HEK293 (cell line): ENCODE results near the gene KCNIP4.

Experiments used
- CTCF ChIA-PET: fragments of 350-600 bp; formaldehyde crosslinking; extraction: SDS; loops from one replicate; lab custom pipeline; 2021; ENCODE audit warnings: antibody characterized with exemption; lab: Yijun Ruan, JAX
- POLR2A ChIA-PET: fragments of 300-600 bp; formaldehyde crosslinking; extraction: SDS; loops from one replicate; lab custom pipeline; 2020; ENCODE audit warnings: antibody characterized with exemption, inconsistent platforms; lab: Yijun Ruan, JAX
- H3K27ac ChIP-seq: fragments of 200-500 bp; sonication (Bioruptor generic); 2 replicates; pipeline ENCODE4 v1.5.1; 2014; ENCODE audit warnings: low read depth, low read length, control low read depth, inconsistent platforms; ENCODE audit errors: extremely low read depth
- H3K36me3 ChIP-seq, 2 experiments: fragments of 200-500 bp in 1 of 2; sonication (Bioruptor generic) in 1 of 2; 1 replicate in 1 of 2; 2 replicates in 1 of 2; pipeline ENCODE4 v1.5.1; 2014 to 2017; ENCODE audit warnings: inconsistent platforms in 2 of 2, low read length in 2 of 2; ENCODE audit not compliant: control insufficient read depth in 2 of 2, insufficient read depth in 1 of 2
- H3K4me1 ChIP-seq: fragments of 200-500 bp; sonication (Bioruptor generic); 2 replicates; pipeline ENCODE4 v1.5.1; 2014; ENCODE audit warnings: mild to moderate bottlenecking, low read length, inconsistent platforms; ENCODE audit not compliant: control insufficient read depth, insufficient read depth
- H3K4me3 ChIP-seq: 2 replicates; pipeline ENCODE4 v1.5.1; 2011; ENCODE audit warnings: low read depth, mild to moderate bottlenecking, control low read depth, low read length, moderate library complexity
- H3K9me3 ChIP-seq: fragments of 200-500 bp; sonication (Bioruptor generic); 2 replicates; pipeline ENCODE4 v1.5.1; 2014; ENCODE audit warnings: low read depth, low read length, inconsistent platforms; ENCODE audit not compliant: control insufficient read depth, insufficient read depth
- HOXA7 ChIP-seq: sonication (generic); formaldehyde crosslinking; IDR thresholded peaks from 2 replicates; pipeline ENCODE4 v1.8.1; 2022; ENCODE audit warnings: missing genetic modification reagents, borderline replicate concordance
- OSR2 ChIP-seq: fragments of 450-650 bp; formaldehyde crosslinking; IDR thresholded peaks from 2 replicates; pipeline ENCODE4 v1.5.1; 2016; ENCODE audit warnings: missing biosample characterization, missing genetic modification characterization
- OVOL3 ChIP-seq: fragments of 450-650 bp; formaldehyde crosslinking; IDR thresholded peaks from 2 replicates; pipeline ENCODE4 v1.5.1; 2016; ENCODE audit warnings: missing biosample characterization, missing genetic modification characterization
- PRDM10 ChIP-seq: fragments of 450-650 bp; formaldehyde crosslinking; IDR thresholded peaks from 2 replicates; pipeline ENCODE4 v1.5.1; 2016; ENCODE audit warnings: missing biosample characterization, missing genetic modification characterization
- SALL2 ChIP-seq: fragments of 450-650 bp; formaldehyde crosslinking; IDR thresholded peaks from 2 replicates; pipeline ENCODE4 v1.5.0; 2017; ENCODE audit warnings: missing biosample characterization, mild to moderate bottlenecking, missing genetic modification characterization, borderline replicate concordance
- TSHZ1 ChIP-seq: fragments of 450-650 bp; formaldehyde crosslinking; IDR thresholded peaks from 2 replicates; pipeline ENCODE4 v1.5.1; 2016; ENCODE audit warnings: missing biosample characterization, missing genetic modification characterization, borderline replicate concordance
- ZBTB8A ChIP-seq: fragments of 450-650 bp; formaldehyde crosslinking; IDR thresholded peaks from 2 replicates; pipeline ENCODE4 v1.5.1; 2016; ENCODE audit warnings: missing biosample characterization, missing genetic modification characterization
- ZNF501 ChIP-seq: fragments of 450-650 bp; formaldehyde crosslinking; IDR thresholded peaks from 2 replicates; pipeline ENCODE4 v1.5.1; 2016; ENCODE audit warnings: missing biosample characterization, missing genetic modification characterization
- ZNF513 ChIP-seq: fragments of 450-650 bp; IDR thresholded peaks from 2 replicates; pipeline ENCODE4 v1.5.1; 2018; ENCODE audit warnings: missing biosample characterization, missing genetic modification characterization
- ZNF623 ChIP-seq: fragments of 450-650 bp; formaldehyde crosslinking; IDR thresholded peaks from 2 replicates; pipeline ENCODE4 v1.5.1; 2016; ENCODE audit warnings: missing biosample characterization, missing genetic modification characterization
- ZNF670 ChIP-seq: fragments of 450-650 bp; formaldehyde crosslinking; IDR thresholded peaks from 2 replicates; pipeline ENCODE4 v1.5.1; 2016; ENCODE audit warnings: missing biosample characterization, missing genetic modification characterization, low read depth
- ZNF692 ChIP-seq: fragments of 450-650 bp; formaldehyde crosslinking; IDR thresholded peaks from 2 replicates; pipeline ENCODE4 v1.5.1; 2016; ENCODE audit warnings: missing biosample characterization, missing genetic modification characterization
- TF ChIP-seq, protein P1 (sequence below): fragments of 450-650 bp; formaldehyde crosslinking; IDR thresholded peaks from 2 replicates; pipeline ENCODE4 v1.5.1; 2016; ENCODE audit warnings: missing biosample characterization, missing genetic modification characterization
- TF ChIP-seq, protein P2 (sequence below): fragments of 450-650 bp; formaldehyde crosslinking; IDR thresholded peaks from 2 replicates; pipeline ENCODE4 v1.5.1; 2017; ENCODE audit warnings: missing biosample characterization, missing genetic modification characterization

KCNIP4 gene

GRCh38 chr4:21327976-21328700 lies 620.4 kb downstream of the KCNIP4 start:
- ChIA-PET POLR2A (no interaction called here), CTCF (interaction anchor here (0.6 kb wide), 1 partner anchor 16 kb away, joined by 5 read pairs; no protein-coding TSS in a partner anchor)
- Histone ChIP-seq H3K9me3 (no peaks in the 10 kb centered on the region), H3K27ac (no peak overlapping the region), H3K4me3 (no peak overlapping the region), H3K36me3 (no peaks in the 10 kb centered on the region), H3K4me1 (no peaks in the 10 kb centered on the region)
- TF ChIP-seq ZNF692 (tag by site-specific recombination) (no peak), ZNF670 (tag by site-specific recombination) (no peak), PRDM10 (tag by site-specific recombination) (no peak), ZBTB8A (tag by site-specific recombination) (no peak), TSHZ1 (no peak), HOXA7 (CRISPR knock-in tag) (no peak), OVOL3 (tag by site-specific recombination) (no peak), ZNF513 (tag by site-specific recombination) (no peak), SALL2 (tag by site-specific recombination) (no peak), ZNF623 (tag by site-specific recombination) (no peak), OSR2 (no peak), ZNF501 (tag by site-specific recombination) (no peak)
- TF ChIP-seq, protein P1, sequence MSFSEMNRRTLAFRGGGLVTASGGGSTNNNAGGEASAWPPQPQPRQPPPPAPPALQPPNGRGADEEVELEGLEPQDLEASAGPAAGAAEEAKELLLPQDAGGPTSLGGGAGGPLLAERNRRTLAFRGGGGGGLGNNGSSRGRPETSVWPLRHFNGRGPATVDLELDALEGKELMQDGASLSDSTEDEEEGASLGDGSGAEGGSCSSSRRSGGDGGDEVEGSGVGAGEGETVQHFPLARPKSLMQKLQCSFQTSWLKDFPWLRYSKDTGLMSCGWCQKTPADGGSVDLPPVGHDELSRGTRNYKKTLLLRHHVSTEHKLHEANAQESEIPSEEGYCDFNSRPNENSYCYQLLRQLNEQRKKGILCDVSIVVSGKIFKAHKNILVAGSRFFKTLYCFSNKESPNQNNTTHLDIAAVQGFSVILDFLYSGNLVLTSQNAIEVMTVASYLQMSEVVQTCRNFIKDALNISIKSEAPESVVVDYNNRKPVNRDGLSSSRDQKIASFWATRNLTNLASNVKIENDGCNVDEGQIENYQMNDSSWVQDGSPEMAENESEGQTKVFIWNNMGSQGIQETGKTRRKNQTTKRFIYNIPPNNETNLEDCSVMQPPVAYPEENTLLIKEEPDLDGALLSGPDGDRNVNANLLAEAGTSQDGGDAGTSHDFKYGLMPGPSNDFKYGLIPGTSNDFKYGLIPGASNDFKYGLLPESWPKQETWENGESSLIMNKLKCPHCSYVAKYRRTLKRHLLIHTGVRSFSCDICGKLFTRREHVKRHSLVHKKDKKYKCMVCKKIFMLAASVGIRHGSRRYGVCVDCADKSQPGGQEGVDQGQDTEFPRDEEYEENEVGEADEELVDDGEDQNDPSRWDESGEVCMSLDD, result no peak
- TF ChIP-seq, protein P2, sequence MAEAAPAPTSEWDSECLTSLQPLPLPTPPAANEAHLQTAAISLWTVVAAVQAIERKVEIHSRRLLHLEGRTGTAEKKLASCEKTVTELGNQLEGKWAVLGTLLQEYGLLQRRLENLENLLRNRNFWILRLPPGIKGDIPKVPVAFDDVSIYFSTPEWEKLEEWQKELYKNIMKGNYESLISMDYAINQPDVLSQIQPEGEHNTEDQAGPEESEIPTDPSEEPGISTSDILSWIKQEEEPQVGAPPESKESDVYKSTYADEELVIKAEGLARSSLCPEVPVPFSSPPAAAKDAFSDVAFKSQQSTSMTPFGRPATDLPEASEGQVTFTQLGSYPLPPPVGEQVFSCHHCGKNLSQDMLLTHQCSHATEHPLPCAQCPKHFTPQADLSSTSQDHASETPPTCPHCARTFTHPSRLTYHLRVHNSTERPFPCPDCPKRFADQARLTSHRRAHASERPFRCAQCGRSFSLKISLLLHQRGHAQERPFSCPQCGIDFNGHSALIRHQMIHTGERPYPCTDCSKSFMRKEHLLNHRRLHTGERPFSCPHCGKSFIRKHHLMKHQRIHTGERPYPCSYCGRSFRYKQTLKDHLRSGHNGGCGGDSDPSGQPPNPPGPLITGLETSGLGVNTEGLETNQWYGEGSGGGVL, result no peak
- TF ChIP-seq, all 188 proteins: peak for 0
